Duodenal mucosa (tissue), 2 donors: ENCODE measurements around the gene RCN1.
"Not testable (repeated sequence)": the region's sequence is repeated elsewhere in the genome, so short reads cannot be mapped to it uniquely, and the experiment has no call there.

Experiments used
- H3K27ac ChIP-seq: one replicate; pipeline ENCODE4 v1.7.0; 2013; ENCODE audit warnings: low read depth, low read length
- H3K27me3 ChIP-seq, 2 donors: one replicate each; pipeline ENCODE4 v1.7.0; 2013; ENCODE audit warnings: low read length in 2 of 2, control low read depth in 1 of 2; ENCODE audit not compliant: insufficient read depth in 2 of 2, control insufficient read depth in 1 of 2
- H3K36me3 ChIP-seq, 2 donors: one replicate each; pipeline ENCODE4 v1.7.0; 2013; ENCODE audit warnings: low read length in 2 of 2, control low read depth in 1 of 2; ENCODE audit not compliant: insufficient read depth in 2 of 2, control insufficient read depth in 1 of 2
- H3K4me1 ChIP-seq, 2 donors: one replicate each; pipeline ENCODE4 v1.7.0; 2013; ENCODE audit warnings: low read length in 2 of 2, control low read depth in 1 of 2; ENCODE audit not compliant: insufficient read depth in 2 of 2, control insufficient read depth in 1 of 2
- H3K4me3 ChIP-seq, 2 donors: one replicate each; pipeline ENCODE4 v1.7.0; 2013; ENCODE audit warnings: low read length in 2 of 2, low read depth in 1 of 2
- H3K9ac ChIP-seq, 2 donors: one replicate each; pipeline ENCODE4 v1.7.0; 2013; ENCODE audit warnings: low read length in 2 of 2, low read depth in 1 of 2
- H3K9me3 ChIP-seq, 2 donors: one replicate each; pipeline ENCODE4 v1.7.0; 2013; ENCODE audit warnings: low read length in 2 of 2, control low read depth in 1 of 2; ENCODE audit not compliant: control insufficient read depth in 1 of 2

The RCN1 gene

DNA sequence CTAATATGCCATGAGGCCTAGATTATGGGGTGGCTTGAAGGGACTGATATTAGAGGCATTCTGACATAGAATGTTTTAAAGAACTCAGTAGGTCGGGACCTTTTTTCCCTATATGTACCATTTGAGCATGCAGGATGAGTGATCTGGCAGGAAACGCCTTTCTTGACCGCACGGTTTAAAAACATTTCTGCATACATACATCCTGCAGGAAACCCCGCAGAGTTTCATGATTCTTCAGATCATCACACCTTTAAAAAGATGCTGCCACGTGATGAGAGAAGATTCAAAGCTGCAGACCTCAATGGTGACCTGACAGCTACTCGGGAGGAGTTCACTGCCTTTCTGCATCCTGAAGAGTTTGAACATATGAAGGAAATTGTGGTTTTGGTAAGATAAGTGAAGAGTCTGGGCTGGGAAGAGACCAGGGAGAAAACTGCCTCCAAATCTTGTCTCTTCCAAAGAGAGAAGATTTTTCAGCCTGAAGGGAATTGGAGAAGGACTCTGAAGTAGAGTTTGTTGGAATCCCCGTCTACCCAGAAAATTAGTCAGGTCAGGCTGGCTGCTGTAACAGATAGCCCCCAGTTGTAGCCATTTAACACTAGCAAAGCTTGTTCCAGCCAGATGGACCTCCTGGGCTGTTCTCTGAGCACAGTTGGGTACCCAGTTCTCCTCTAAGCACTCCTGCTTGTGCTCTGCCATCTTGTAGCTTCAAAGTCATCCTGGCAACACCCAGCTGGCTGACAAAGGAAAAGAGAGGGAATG is 7.4 kb downstream of the RCN1 start:
- no peak overlapping the region for H3K4me3 ChIP-seq
- H3K36me3 ChIP-seq = peaks cover 45 to 58% of the 10 kb centered on the region in 2 donors
- H3K9ac ChIP-seq = no peak overlapping the region
- H3K4me1 ChIP-seq = peaks cover 1 to 2% of the 10 kb centered on the region in 2 donors
- no peak overlapping the region for H3K27ac ChIP-seq
- no peaks in the 10 kb centered on the region for H3K9me3 ChIP-seq
- no peaks in the 10 kb centered on the region for H3K27me3 ChIP-seq

DNA sequence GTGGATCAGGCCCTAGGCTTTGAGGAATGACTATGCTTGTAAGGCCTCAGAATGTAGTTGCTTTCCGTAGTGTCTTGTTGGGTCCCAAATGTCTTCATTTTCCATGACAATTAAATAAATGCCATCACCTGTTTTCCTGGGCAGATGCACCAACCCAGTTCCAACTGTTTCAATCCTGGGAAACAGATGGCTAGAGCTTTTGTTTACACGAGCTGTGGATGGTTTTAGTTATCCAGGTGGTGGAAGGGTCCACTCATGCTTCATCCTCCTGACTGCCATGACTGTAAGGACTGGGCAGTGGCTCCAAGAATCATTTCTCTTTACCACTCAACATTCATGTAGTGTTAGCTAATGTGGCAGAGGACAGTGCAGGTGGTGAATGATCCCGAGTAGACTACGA is 8.6 kb downstream of the RCN1 start:
- Histone ChIP-seq H3K4me1 (no peaks in the 10 kb centered on the region), H3K27me3 (no peaks in the 10 kb centered on the region), H3K4me3 (no peak overlapping the region), H3K9ac (no peak overlapping the region), H3K27ac (no peak overlapping the region), H3K36me3 (peaks cover 52 to 66% of the 10 kb centered on the region in 2 donors), H3K9me3 (no peaks in the 10 kb centered on the region)

DNA sequence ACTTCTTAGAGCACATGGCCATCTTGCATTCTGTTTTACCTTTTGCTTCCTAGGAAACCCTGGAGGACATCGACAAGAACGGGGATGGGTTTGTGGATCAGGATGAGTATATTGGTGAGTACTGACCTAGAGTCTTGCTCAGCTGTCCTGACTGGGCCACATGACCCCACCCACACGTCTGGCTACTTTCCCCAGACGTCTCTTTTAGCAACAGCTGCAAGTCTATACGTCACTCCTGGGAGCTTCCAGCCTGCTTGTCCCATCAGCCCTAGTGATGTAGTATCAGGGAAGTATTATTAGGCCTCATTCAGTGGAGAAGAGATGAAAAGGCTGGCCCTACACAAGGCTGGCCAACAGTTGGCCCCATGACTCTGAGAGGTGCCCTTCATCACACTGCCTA is 9.6 kb downstream of the RCN1 start:
- Histone ChIP-seq H3K4me3 (no peak overlapping the region), H3K36me3 (peaks cover 52 to 66% of the 10 kb centered on the region in 2 donors), H3K27ac (no peak overlapping the region), H3K27me3 (no peaks in the 10 kb centered on the region), H3K4me1 (no peaks in the 10 kb centered on the region), H3K9me3 (no peaks in the 10 kb centered on the region), H3K9ac (no peak overlapping the region)

DNA sequence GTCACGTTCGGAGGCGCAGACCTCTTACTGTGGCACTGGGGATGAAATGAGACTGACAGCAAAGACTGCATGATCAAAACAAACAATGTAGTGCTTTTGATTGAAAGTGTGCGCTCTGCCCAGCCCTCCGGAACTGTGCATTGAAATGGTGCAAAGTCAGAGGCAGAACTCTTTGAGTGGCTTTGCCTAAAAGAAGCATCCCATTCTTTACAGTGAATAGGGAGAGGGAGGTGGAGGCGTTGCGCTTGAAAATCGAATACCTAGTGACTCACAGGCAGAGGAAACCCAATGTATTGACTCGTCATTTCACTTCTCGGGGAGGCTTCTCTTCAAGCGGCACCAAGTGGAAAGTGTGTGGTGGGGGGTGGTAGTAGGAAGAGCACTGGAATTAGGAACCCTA is 10.9 kb downstream of the RCN1 start:
- no peaks in the 10 kb centered on the region for H3K27me3 ChIP-seq
- H3K36me3 ChIP-seq = peaks cover 52 to 72% of the 10 kb centered on the region in 2 donors
- H3K4me3 ChIP-seq = no peak overlapping the region
- H3K9me3 ChIP-seq = no peaks in the 10 kb centered on the region
- no peak overlapping the region for H3K27ac ChIP-seq
- H3K4me1 ChIP-seq = no peaks in the 10 kb centered on the region
- no peak overlapping the region for H3K9ac ChIP-seq

DNA sequence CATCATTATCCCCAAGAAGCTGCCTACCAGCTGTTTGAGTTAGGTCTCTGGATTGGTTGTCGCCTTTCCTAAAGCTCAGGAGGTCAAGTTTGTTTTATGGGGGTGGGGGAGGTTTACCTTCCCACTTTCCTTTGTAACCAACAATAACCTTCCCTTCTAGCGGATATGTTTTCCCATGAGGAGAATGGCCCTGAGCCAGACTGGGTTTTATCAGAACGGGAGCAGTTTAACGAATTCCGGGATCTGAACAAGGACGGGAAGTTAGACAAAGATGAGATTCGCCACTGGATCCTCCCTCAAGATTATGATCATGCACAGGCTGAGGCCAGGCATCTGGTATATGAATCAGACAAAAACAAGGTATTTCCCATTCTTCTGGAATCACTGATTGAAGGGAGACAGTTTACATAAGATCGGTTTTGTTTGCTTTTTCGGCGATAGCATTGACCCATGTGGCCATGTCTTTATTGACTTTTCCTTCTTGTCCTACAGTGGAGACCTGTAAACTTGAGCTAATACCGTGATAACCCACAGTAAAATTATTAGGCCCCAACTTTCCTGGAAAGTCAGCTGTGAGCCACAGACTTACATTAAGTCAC is 12.3 kb downstream of the RCN1 start:
- H3K9ac ChIP-seq, H3K4me1 ChIP-seq, H3K9me3 ChIP-seq, H3K4me3 ChIP-seq, H3K27me3 ChIP-seq, H3K27ac ChIP-seq: not testable (repeated sequence)
- peaks cover 43 to 61% of the 10 kb centered on the region in 2 donors for H3K36me3 ChIP-seq

DNA sequence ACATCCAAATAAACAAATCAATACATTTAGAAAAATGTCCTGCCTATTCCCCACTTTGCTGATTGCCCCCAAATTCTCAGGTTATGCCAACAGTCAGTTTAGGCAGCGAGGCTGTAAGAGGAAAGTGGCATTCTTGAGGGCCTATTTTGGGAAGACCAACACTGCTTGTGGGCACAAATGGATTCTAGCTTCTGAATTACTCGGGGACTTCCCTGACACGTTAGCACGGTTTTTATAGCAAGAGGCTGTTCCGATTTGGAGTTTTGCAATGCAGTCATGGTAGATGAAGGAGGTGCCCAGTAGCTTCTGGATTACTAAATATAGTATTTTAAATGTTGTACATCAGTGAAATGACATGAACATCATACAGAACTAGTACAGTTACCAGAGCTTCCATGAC is 13.1 kb downstream of the RCN1 start:
- H3K36me3 ChIP-seq = peaks cover 38 to 55% of the 10 kb centered on the region in 2 donors
- H3K27ac ChIP-seq = no peak overlapping the region
- no peaks in the 10 kb centered on the region for H3K27me3 ChIP-seq
- no peak overlapping the region for H3K9ac ChIP-seq
- H3K4me3 ChIP-seq = no peak overlapping the region
- no peaks in the 10 kb centered on the region for H3K9me3 ChIP-seq
- no peaks in the 10 kb centered on the region for H3K4me1 ChIP-seq

DNA sequence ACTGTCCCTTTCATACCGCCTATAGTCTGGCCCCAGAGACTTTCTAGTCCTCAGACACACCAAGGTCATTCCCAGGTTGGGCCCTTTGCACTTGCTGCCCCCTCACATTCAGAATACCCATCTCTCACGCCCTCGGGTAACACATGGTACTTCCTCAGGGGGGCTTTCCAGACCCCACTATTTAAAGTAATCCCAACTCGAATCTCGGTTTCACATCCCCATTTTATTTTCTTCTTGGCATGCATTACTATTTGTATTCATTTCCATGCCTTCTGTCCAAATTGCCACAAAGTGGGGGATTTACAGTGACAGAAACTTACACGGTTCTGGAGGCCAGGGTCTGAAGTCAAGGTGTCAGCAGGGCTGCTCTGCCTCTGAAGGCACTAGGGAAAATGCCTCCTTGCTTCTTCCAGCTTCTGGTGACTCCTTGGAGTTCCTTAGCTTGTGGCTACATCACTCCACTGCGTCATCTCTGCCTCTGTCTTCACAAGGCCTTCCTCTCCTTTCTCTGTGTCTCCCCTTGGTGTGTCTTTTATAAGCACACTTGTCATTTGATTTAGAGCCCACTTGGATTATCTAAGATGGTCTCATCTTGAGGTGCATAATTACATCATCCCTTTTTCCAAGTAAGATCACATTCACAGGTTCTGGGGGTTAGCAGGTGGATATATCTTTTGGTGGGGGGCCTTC is 15.1 kb downstream of the RCN1 start:
- no peaks in the 10 kb centered on the region for H3K4me1 ChIP-seq
- H3K9ac ChIP-seq = no peak overlapping the region
- no peak overlapping the region for H3K4me3 ChIP-seq
- no peaks in the 10 kb centered on the region for H3K9me3 ChIP-seq
- no peak overlapping the region for H3K27ac ChIP-seq
- peaks cover 26 to 37% of the 10 kb centered on the region in 2 donors for H3K36me3 ChIP-seq
- no peaks in the 10 kb centered on the region for H3K27me3 ChIP-seq

DNA sequence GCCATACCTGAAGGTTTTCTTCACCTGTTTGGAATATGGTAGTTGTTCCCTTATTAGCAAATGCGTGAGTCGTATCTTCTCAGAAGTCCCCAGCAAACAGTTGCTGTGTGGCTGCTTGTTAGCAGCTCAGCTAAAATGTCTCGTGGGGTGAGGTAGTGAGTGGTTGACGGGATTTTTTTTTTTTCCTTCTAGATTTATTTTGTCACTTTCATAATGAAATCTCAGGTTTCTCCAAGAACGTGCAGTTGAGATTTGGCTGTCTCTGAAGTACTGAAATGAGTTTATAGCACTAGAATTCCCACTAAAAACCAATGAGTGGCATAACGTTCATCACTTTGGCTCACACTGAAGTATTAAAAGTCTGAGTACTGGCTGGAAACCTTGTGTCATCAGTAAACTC is 16.8 kb downstream of the RCN1 start:
- no peaks in the 10 kb centered on the region for H3K9me3 ChIP-seq
- no peak overlapping the region for H3K9ac ChIP-seq
- H3K27ac ChIP-seq = no peak overlapping the region
- H3K36me3 ChIP-seq = peaks cover 13 to 21% of the 10 kb centered on the region in 2 donors
- no peak overlapping the region for H3K4me3 ChIP-seq
- no peaks in the 10 kb centered on the region for H3K4me1 ChIP-seq
- H3K27me3 ChIP-seq = no peaks in the 10 kb centered on the region

DNA sequence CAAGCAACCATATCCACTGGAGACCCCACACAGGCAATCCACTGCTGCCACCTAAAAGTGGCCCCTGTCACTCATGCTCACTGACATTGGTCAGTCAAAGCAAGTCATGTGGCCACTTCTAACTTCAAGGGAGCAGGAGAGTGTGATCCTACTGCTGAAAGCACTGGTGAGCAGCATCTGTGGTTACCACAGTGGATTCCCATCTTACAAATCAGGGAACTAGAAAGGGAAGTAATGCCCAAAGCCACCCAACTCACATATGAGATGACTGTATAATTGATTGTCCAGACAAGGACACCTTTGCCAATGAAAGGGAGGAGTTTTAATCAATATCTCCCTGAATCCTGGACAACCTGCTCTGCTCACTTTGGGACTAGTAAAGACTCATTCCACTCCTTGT is 17.7 kb downstream of the RCN1 start:
- H3K27me3 ChIP-seq = no peaks in the 10 kb centered on the region
- no peak overlapping the region for H3K27ac ChIP-seq
- H3K4me1 ChIP-seq = no peaks in the 10 kb centered on the region
- H3K9ac ChIP-seq = no peak overlapping the region
- H3K9me3 ChIP-seq = no peaks in the 10 kb centered on the region
- H3K4me3 ChIP-seq = no peak overlapping the region
- H3K36me3 ChIP-seq = peaks cover 4 to 12% of the 10 kb centered on the region in 2 donors

DNA sequence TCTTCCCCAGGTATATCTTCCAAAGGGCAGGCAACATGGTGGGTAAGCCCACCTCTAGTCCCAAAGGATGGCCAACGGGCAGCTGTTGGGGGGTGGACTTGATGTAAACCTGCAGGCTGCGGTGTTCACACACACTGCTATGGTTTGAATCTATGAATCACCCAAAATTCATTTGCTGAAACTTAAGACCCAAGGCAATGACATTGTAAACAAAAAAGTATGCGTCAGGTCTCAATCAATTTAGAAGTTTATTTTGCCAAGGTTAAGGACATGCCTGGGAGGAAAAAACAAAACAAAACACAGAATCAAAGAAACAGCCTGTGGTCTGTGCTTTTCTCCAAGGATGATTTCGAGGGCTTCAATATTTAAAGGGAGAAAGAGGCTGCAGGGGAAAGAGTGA is 18.3 kb downstream of the RCN1 start:
- Histone ChIP-seq H3K4me1 (no peaks in the 10 kb centered on the region), H3K36me3 (peaks cover 0 to 6% of the 10 kb centered on the region in 2 donors), H3K9ac (no peak overlapping the region), H3K27me3 (no peaks in the 10 kb centered on the region), H3K9me3 (no peaks in the 10 kb centered on the region), H3K4me3 (no peak overlapping the region), H3K27ac (no peak overlapping the region)
